ENCODE measurements around the gene AURKB.

AURKB gene

GRCh38 chr17:8160224-8160577 lies 50.2 kb downstream of the AURKB start:
- no peak for TF ChIP-seq CTCF (IDR thresholded peaks at IDR 0.05)

GRCh38 chr17:8159459-8160223 lies 50.7 kb downstream of the AURKB start:
- no peak for TF ChIP-seq CTCF (IDR thresholded peaks at IDR 0.05)

GRCh38 chr17:8159032-8159400 lies 51.4 kb downstream of the AURKB start:
- TF ChIP-seq CTCF (IDR thresholded peaks at IDR 0.05), result no peak

GRCh38 chr17:8158267-8159031 lies 51.9 kb downstream of the AURKB start:
- TF ChIP-seq CTCF (IDR thresholded peaks at IDR 0.05), result peak; percentile 87

- TF ChIP-seq CTCF (IDR thresholded peaks at IDR 0.05), result no peak
Measured at GRCh38 chr17:8156246-8156992, 54.0 kb downstream of the AURKB start.

GRCh38 chr17:8155996-8156245 lies 54.5 kb downstream of the AURKB start:
- no peak for TF ChIP-seq CTCF (IDR thresholded peaks at IDR 0.05)

GRCh38 chr17:8155231-8155995 lies 55.0 kb downstream of the AURKB start:
- TF ChIP-seq CTCF (IDR thresholded peaks at IDR 0.05), result no peak
